ENCODE results near the gene PTPRT.

DNA sequence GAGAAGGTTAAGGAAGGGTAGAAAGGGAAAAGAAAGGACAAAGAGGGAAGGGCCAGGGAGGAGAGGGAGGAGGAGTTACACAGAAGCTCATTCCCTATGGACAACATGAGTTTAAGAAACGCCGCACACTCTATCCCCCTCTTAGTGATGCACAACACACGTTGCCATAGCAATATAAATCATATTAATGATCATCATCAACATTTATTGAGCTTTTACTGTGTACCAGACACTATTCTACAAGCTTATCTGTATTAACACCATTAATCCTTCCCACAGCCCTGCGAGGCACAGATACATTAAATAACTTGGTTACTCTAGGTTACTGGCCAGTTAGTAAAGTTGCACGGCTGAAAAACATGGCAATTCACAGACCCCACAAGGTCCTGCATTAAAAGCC, 234.8 kb downstream of the PTPRT start:
- TF ChIP-seq POLR2A (IDR thresholded peaks at IDR 0.05) = no peak
- TF ChIP-seq, protein P1, sequence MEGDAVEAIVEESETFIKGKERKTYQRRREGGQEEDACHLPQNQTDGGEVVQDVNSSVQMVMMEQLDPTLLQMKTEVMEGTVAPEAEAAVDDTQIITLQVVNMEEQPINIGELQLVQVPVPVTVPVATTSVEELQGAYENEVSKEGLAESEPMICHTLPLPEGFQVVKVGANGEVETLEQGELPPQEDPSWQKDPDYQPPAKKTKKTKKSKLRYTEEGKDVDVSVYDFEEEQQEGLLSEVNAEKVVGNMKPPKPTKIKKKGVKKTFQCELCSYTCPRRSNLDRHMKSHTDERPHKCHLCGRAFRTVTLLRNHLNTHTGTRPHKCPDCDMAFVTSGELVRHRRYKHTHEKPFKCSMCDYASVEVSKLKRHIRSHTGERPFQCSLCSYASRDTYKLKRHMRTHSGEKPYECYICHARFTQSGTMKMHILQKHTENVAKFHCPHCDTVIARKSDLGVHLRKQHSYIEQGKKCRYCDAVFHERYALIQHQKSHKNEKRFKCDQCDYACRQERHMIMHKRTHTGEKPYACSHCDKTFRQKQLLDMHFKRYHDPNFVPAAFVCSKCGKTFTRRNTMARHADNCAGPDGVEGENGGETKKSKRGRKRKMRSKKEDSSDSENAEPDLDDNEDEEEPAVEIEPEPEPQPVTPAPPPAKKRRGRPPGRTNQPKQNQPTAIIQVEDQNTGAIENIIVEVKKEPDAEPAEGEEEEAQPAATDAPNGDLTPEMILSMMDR (IDR thresholded peaks at IDR 0.05) = no peak

Data from gastroesophageal sphincter (tissue), 3 donors.